GM23248 (cell line): ENCODE results near the gene RAB1A. TPM values are rescaled to one million over a fixed set of nuclear protein-coding genes. Genes with fewer than 3 reads are reported as not detected.
A peak's percentile ranks its signal among the peaks of the same experiment; 100 is the strongest.

Experiments
- DNase-seq: peaks from one replicate; pipeline ENCODE4 v3.0.0-alpha.2; 2015
- H2AFZ ChIP-seq: fragments of 200-600 bp; sonication (generic); 2 replicates; pipeline ENCODE4 v1.6.1; 2016; ENCODE audit warnings: antibody characterized with exemption
- H3F3A ChIP-seq: fragments of 200-600 bp; sonication (generic); 2 replicates; pipeline ENCODE4 v1.6.1; 2016; ENCODE audit warnings: mild to moderate bottlenecking, antibody characterized with exemption, mixed run types; ENCODE audit not compliant: insufficient read depth
- H3K27ac ChIP-seq: fragments of 200-600 bp; sonication (generic); 2 replicates; pipeline ENCODE4 v1.5.1; 2016; ENCODE audit warnings: mild to moderate bottlenecking
- H3K27me3 ChIP-seq: fragments of 200-600 bp; sonication (generic); replicated peaks from 2 replicates; pipeline ENCODE4 v1.6.1; 2016; ENCODE audit warnings: mild to moderate bottlenecking; ENCODE audit not compliant: insufficient read depth
- H3K36me3 ChIP-seq: fragments of 200-600 bp; sonication (generic); 2 replicates; pipeline ENCODE4 v1.6.1; 2016; ENCODE audit warnings: low read depth, mild to moderate bottlenecking
- H3K4me1 ChIP-seq: fragments of 200-600 bp; sonication (generic); 2 replicates; pipeline ENCODE4 v1.6.1; 2016; ENCODE audit warnings: mild to moderate bottlenecking; ENCODE audit not compliant: insufficient read depth
- H3K4me2 ChIP-seq: fragments of 200-600 bp; sonication (generic); one replicate; pipeline ENCODE4 v1.6.1; 2016; ENCODE audit warnings: mild to moderate bottlenecking; ENCODE audit not compliant: unreplicated experiment
- H3K4me3 ChIP-seq: fragments of 200-600 bp; sonication (generic); 2 replicates; pipeline ENCODE4 v1.5.1; 2016; ENCODE audit warnings: mild to moderate bottlenecking
- H3K79me2 ChIP-seq: fragments of 200-600 bp; sonication (generic); 2 replicates; pipeline ENCODE4 v1.6.1; 2016; ENCODE audit warnings: mild to moderate bottlenecking; ENCODE audit not compliant: insufficient read depth
- H3K9ac ChIP-seq: fragments of 200-600 bp; sonication (generic); 2 replicates; pipeline ENCODE4 v1.6.1; 2016; ENCODE audit warnings: mild to moderate bottlenecking
- H3K9me2 ChIP-seq: fragments of 200-600 bp; sonication (generic); 2 replicates; pipeline ENCODE4 v1.6.1; 2016; ENCODE audit warnings: mixed run types, mild to moderate bottlenecking, moderate library complexity; ENCODE audit not compliant: insufficient read depth
- H3K9me3 ChIP-seq: fragments of 200-600 bp; sonication (generic); one replicate; pipeline ENCODE4 v1.6.1; 2017; ENCODE audit warnings: low read depth
- H4K20me1 ChIP-seq: fragments of 200-600 bp; sonication (generic); 2 replicates; pipeline ENCODE4 v1.6.0; 2016; ENCODE audit not compliant: insufficient read depth
- EZH2 ChIP-seq: fragments of 200-600 bp; sonication (generic); IDR thresholded peaks from 2 replicates; pipeline ENCODE4 v1.6.1; 2018; ENCODE audit warnings: antibody characterized with exemption, mild to moderate bottlenecking; ENCODE audit not compliant: insufficient read depth, poor library complexity, severe bottlenecking
- EZH2phosphoT487 ChIP-seq: fragments of 200-600 bp; sonication (generic); IDR thresholded peaks from 2 replicates; pipeline ENCODE4 v1.6.1; 2018; ENCODE audit warnings: antibody characterized with exemption, moderate library complexity, mild to moderate bottlenecking, low read depth; ENCODE audit not compliant: insufficient read depth
- WGBS, 2 experiments: methylation state at CpG; one replicate each; pipeline ENCODE4 v1.1.6; 2015 to 2017; ENCODE audit warnings: low lambda C conversion rate in 2 of 2, low coverage in 1 of 2; ENCODE audit errors: missing lambda C conversion rate in 2 of 2; 5-methylcytosine and 5-hydroxymethylcytosine counted together
- in situ Hi-C: fragments of 300-500 bp; cut with MboI; formaldehyde crosslinking; loops from 2 replicates; pipeline ENCODE4 v1.15.0; 2020
- polyA plus RNA-seq: library from polyadenylated mRNA; unstranded; fragments of >200 nt; fragmentation: Nextera tagmentation; extraction: Ambion mirVana; gene quantifications from 2 replicates; pipeline ENCODE4 v1.2.1, GENCODE V29; 2016
- total RNA-seq: library from RNA; depleted of rRNA; stranded (reverse); fragments of >200 nt; shearing (Covaris generic); gene quantifications from 2 replicates; pipeline ENCODE4 v1.2.3, GENCODE V29; 2014

The RAB1A gene
- total and polyA plus RNA-seq, 2 experiments from 2014 or later: 119 to 303 TPM

DNA sequence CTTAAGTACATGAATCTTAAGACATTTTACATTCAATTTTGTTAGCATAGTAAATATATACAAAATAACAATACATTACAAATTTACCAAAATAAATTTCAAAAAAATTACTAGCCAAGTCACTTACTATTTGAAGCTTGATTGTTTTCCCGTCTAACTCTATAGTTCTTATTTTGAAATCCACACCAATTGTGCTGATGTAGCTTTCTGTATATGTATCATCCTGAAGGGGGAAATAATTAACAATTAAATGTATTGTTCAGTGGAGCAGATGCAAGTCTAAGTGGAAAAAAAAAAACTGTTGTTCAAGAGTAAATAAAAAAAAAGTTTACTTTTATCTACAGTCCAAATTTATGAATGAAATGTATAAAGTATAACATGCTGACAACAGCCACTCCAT lies 32.1 kb downstream of the RAB1A start:
- in situ Hi-C loops: no loop called here
- H3K27ac ChIP-seq: peak overlapping the region; percentile 62; the same call in 1 of the 2 replicates
- TF ChIP-seq EZH2 (no peak), EZH2phosphoT487 (no peak)
- H3F3A ChIP-seq: peaks cover 30% of the 10 kb centered on the region; the same call in 1 of the 2 replicates
- H3K9ac ChIP-seq: no peak overlapping the region
- no peaks in the 10 kb centered on the region for H3K9me3 ChIP-seq
- WGBS, 2 experiments: 44 to 45% methylated on average over 1 of the region's 1 CpG
- H2AFZ ChIP-seq: no peak overlapping the region
- peaks cover 20% of the 10 kb centered on the region for H4K20me1 ChIP-seq
- no peak overlapping the region for H3K4me2 ChIP-seq
- peaks cover 17% of the 10 kb centered on the region; the same call in 1 of the 2 replicates for H3K4me1 ChIP-seq
- no peaks in the 10 kb centered on the region for H3K27me3 ChIP-seq
- no peak overlapping the region for H3K4me3 ChIP-seq
- H3K9me2 ChIP-seq: no peaks in the 10 kb centered on the region
- H3K36me3 ChIP-seq: peaks cover 77% of the 10 kb centered on the region
- peaks cover 100% of the 10 kb centered on the region for H3K79me2 ChIP-seq
- no peak for DNase-seq

- Histone ChIP-seq H3K36me3 (peaks cover 73% of the 10 kb centered on the region), H4K20me1 (peaks cover 20% of the 10 kb centered on the region), H3K27ac (peak overlapping the region; percentile 62), H3K9me2 (no peaks in the 10 kb centered on the region), H3K4me3 (no peak overlapping the region), H3K27me3 (no peaks in the 10 kb centered on the region), H3K79me2 (peaks cover 100% of the 10 kb centered on the region), H3F3A (peaks cover 32% of the 10 kb centered on the region), H3K9me3 (no peaks in the 10 kb centered on the region), H2AFZ (no peak overlapping the region), H3K9ac (no peak overlapping the region), H3K4me2 (peak overlapping the region; percentile 6), H3K4me1 (peaks cover 17% of the 10 kb centered on the region; the same call in 1 of the 2 replicates)
- peak; percentile 67 for DNase-seq
- in situ Hi-C loops: no loop called here
- 95 to 100% methylated on average over 1 of the region's 1 CpG for WGBS, 2 experiments
- TF ChIP-seq EZH2phosphoT487 (no peak), EZH2 (no peak)
These were observed 33.0 kb downstream of the RAB1A start for GRCh38 chr2:65096948-65097347.

DNA sequence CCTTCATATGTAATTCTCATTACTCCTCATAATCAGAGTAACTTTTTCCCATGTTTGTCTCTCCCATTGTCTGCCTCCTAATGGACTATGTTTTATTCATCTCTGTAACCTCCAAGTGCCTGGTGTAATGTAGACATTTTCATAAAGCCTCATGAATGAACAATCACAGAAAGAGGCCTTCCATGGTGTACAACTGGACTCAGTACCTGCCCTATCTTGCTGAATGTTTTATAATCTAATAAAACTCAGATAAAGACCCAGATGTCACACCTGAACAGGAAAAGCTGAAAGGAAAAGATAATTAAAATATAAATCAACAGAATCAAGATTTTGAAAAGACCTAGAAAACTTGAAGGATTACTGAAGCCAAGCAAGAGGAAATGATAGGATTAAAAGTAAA lies 36.7 kb downstream of the RAB1A start:
- Histone ChIP-seq H3K9me2 (no peaks in the 10 kb centered on the region), H3K27me3 (no peaks in the 10 kb centered on the region), H2AFZ (no peak overlapping the region), H3F3A (peaks cover 32% of the 10 kb centered on the region), H3K9me3 (no peaks in the 10 kb centered on the region), H3K79me2 (peaks cover 100% of the 10 kb centered on the region), H3K27ac (no peak overlapping the region), H3K4me1 (peaks cover 15% of the 10 kb centered on the region; the same call in 1 of the 2 replicates), H3K36me3 (peaks cover 78% of the 10 kb centered on the region), H4K20me1 (peaks cover 21% of the 10 kb centered on the region), H3K9ac (no peak overlapping the region), H3K4me2 (no peak overlapping the region), H3K4me3 (no peak overlapping the region)
- in situ Hi-C loops: no loop called here
- no peak for TF ChIP-seq EZH2
- TF ChIP-seq EZH2phosphoT487: no peak
- DNase-seq: no peak

GRCh38 chr2:65092791-65093190 lies 37.1 kb downstream of the RAB1A start:
- H3K79me2 ChIP-seq: peaks cover 100% of the 10 kb centered on the region
- no peak for DNase-seq
- H3K36me3 ChIP-seq: peaks cover 78% of the 10 kb centered on the region
- no peak overlapping the region for H3K4me3 ChIP-seq
- peaks cover 18% of the 10 kb centered on the region for H4K20me1 ChIP-seq
- H3K9me2 ChIP-seq: no peaks in the 10 kb centered on the region
- 98% methylated on average over 4 of the region's 4 CpGs for WGBS, 2 experiments
- no peak overlapping the region for H3K27ac ChIP-seq
- no peak overlapping the region for H2AFZ ChIP-seq
- in situ Hi-C loops: no loop called here
- peaks cover 11% of the 10 kb centered on the region; the same call in 1 of the 2 replicates for H3K4me1 ChIP-seq
- H3F3A ChIP-seq: peaks cover 32% of the 10 kb centered on the region
- H3K9ac ChIP-seq: no peak overlapping the region
- no peaks in the 10 kb centered on the region for H3K9me3 ChIP-seq
- no peaks in the 10 kb centered on the region for H3K27me3 ChIP-seq
- TF ChIP-seq EZH2: no peak
- no peak for TF ChIP-seq EZH2phosphoT487
- no peak overlapping the region for H3K4me2 ChIP-seq

- no peaks in the 10 kb centered on the region for H3K9me3 ChIP-seq
- peaks cover 10% of the 10 kb centered on the region; the same call in 1 of the 2 replicates for H4K20me1 ChIP-seq
- no peaks in the 10 kb centered on the region for H3K27me3 ChIP-seq
- H3K9me2 ChIP-seq: no peaks in the 10 kb centered on the region
- H3K27ac ChIP-seq: 0 out of 2 replicates have a peak overlapping the region, but pooled peaks have one; percentile 5
- peaks cover 50% of the 10 kb centered on the region for H3F3A ChIP-seq
- TF ChIP-seq EZH2 (no peak), EZH2phosphoT487 (no peak)
- in situ Hi-C loops: no loop called here
- no peak overlapping the region for H3K4me2 ChIP-seq
- no peak overlapping the region for H3K4me3 ChIP-seq
- H3K36me3 ChIP-seq: peaks cover 85% of the 10 kb centered on the region
- peaks cover 12% of the 10 kb centered on the region for H3K4me1 ChIP-seq
- no peak for DNase-seq
- H3K9ac ChIP-seq: no peak overlapping the region
- no peak overlapping the region for H2AFZ ChIP-seq
- WGBS, 2 experiments: 98 to 100% methylated on average over 3 of the region's 3 CpGs
- H3K79me2 ChIP-seq: peaks cover 99% of the 10 kb centered on the region
These were observed 44.8 kb downstream of the RAB1A start for GRCh38 chr2:65085148-65085547.
